IMR-90 (cell line): ENCODE measurements around the gene DISP1.

Experiments
- CEBPB ChIP-seq: IDR thresholded peaks from 2 replicates; pipeline ENCODE4 v1.6.1; 2012; ENCODE audit warnings: low read depth, low read length, improper control_type of control experiment
- CTCF ChIP-seq: conservative IDR thresholded peaks from 2 replicates; pipeline ENCODE4 v1.5.1; 2012; ENCODE audit warnings: mild to moderate bottlenecking, low read depth, low read length, improper control_type of control experiment
- FOS ChIP-seq: fragments of 150-350 bp; IDR thresholded peaks from 2 replicates; pipeline ENCODE4 v1.6.1; 2016; ENCODE audit warnings: low read depth, low read length
- MAFK ChIP-seq: IDR thresholded peaks from 2 replicates; pipeline ENCODE4 v1.6.1; 2012; ENCODE audit warnings: low read depth, low read length, improper control_type of control experiment
- MXI1 ChIP-seq: IDR thresholded peaks from 2 replicates; pipeline ENCODE4 v1.6.1; 2012; ENCODE audit warnings: low read depth, mild to moderate bottlenecking, low read length, moderate library complexity, borderline replicate concordance
- POLR2A ChIP-seq: IDR thresholded peaks from 2 replicates; pipeline ENCODE4 v1.6.1; 2012; ENCODE audit warnings: mild to moderate bottlenecking, low read depth, low read length
- RFX5 ChIP-seq: IDR thresholded peaks from 2 replicates; pipeline ENCODE4 v1.8.0; 2012; ENCODE audit warnings: low read depth, mild to moderate bottlenecking, low read length, moderate library complexity

DNA sequence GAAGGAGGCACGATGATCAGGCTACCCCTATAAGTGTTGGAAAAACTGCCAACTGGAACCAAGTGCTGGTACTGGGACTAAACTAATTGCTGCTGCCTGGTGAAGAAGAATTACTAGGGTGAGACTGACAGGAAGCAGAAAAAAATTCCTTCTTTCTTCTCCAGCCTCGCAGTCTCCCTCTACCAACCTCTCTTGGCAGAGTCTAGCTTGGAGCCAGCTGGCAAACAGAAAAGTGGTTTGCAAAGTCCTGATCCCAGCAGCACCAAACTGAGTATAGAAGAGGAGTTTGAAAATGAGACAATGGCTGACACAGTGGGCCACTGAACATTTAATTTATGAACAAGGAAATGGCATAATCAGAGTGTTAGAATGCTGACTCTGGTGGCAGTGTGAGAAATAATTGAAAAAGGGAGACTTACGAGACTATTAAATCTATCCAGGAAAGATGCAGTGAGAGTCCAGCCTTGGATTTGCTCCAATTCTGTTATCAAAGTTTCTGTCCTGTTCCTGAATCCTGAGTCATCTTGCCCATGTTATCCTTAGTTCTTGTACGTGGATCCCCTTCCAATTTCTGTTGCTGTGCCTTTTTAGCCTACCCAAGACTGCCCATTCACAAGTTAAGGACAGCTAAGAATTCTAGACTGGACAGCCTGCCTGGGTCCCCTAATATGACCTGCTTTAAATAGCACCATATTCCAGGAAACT, 23.7 kb upstream of the DISP1 start:
- TF ChIP-seq POLR2A (no peak), CTCF (no peak), CEBPB (no peak), MAFK (no peak), MXI1 (no peak), RFX5 (no peak), FOS (no peak)
